ENCODE data around the gene DAZAP1. TPM values are rescaled to one million over a fixed set of nuclear protein-coding genes. Genes with fewer than 3 reads are reported as not detected.

DAZAP1 gene
- polyA plus RNA-seq, 1 of the 3 experiments (the other 2 are of a cell fraction) = 54.3 TPM

DNA sequence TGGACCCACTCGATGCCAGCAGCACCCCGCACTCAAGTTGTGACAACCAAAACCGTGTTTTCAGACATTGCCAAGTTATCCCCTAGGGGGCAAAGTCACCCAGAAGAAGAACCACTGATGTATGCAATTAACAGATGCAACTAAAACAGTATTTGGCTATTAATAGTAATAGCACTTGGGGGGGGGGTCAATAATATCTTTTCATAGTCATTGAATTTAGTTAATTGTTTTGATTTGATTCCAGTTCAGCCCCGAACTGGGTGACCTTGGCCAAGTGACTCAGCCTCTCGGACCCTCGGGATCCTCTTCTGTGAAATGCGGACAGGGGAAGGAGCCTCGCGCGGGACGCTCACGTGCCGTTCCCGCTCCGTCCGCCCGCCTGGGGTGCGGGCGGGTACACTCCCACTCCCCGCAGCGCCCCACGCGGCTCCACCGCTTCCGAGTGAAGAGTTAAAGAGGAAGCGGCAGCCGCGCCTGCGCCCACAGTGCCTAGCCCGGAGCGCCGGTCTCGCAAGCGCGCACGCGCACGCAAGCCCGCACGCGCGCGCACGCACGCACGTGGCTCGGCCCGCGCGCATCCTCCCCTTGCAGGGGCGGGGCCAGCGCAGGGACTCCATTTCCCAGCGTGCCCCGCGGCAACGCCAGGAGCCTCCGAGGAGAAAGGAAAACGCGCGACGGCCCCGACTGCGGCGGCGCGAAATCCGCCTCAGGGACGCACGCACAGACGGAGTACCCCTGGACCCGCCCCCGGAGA, 435 bp upstream of the DAZAP1 start (continued):
- TF ChIP-seq, protein P1, sequence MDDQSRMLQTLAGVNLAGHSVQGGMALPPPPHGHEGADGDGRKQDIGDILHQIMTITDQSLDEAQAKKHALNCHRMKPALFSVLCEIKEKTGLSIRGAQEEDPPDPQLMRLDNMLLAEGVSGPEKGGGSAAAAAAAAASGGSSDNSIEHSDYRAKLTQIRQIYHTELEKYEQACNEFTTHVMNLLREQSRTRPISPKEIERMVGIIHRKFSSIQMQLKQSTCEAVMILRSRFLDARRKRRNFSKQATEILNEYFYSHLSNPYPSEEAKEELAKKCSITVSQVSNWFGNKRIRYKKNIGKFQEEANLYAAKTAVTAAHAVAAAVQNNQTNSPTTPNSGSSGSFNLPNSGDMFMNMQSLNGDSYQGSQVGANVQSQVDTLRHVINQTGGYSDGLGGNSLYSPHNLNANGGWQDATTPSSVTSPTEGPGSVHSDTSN (IDR thresholded peaks at IDR 0.05) = no peak
- TF ChIP-seq USF1 (IDR thresholded peaks at IDR 0.05; ENCODE audit: borderline replicate concordance, low read depth) (peak; percentile 79), JUND (IDR thresholded peaks at IDR 0.05) (no peak), NFIC (IDR thresholded peaks at IDR 0.05; ENCODE audit: borderline replicate concordance) (no peak), POLR2AphosphoS5 (IDR thresholded peaks at IDR 0.05; ENCODE audit: low read depth, low read length) (peak; percentile 82), SMC3 (IDR thresholded peaks at IDR 0.05; ENCODE audit: low read depth, low read length) (0 out of 2 replicates have a peak, but pooled peaks have one; percentile 15), RXRA (IDR thresholded peaks at IDR 0.05; ENCODE audit: borderline replicate concordance, low read depth) (no peak), YY1 (IDR thresholded peaks at IDR 0.05; ENCODE audit: low read depth) (no peak), IRF3 (IDR thresholded peaks at IDR 0.05; ENCODE audit: low read depth, low read length) (no peak), MEF2A (IDR thresholded peaks at IDR 0.05; ENCODE audit: borderline replicate concordance, low read depth) (no peak), CTCF (IDR thresholded peaks at IDR 0.05) (peak; percentile 69), FOSL2 (IDR thresholded peaks at IDR 0.05; ENCODE audit: borderline replicate concordance, low read depth) (no peak), ZBTB33 (IDR thresholded peaks at IDR 0.05; ENCODE audit: borderline replicate concordance, low read depth) (0 out of 2 replicates have a peak, but pooled peaks have one; percentile 22), ELF1 (IDR thresholded peaks at IDR 0.05) (peak; percentile 31), GATA2 (CRISPR knock-in tag; IDR thresholded peaks at IDR 0.05) (no peak)

Measured in SK-N-SH (cell line).